Measurements from ENCODE around the gene SPART. TPM values are rescaled to one million over a fixed set of nuclear protein-coding genes. Genes with fewer than 3 reads are reported as not detected.

Gene SPART
- total RNA-seq, 1 experiment from 2014 or later = 143 TPM

- in situ Hi-C loops (cut with HindIII; ENCODE audit: low pct_unique_long_range_greater_than_20kb, low sequenced_read_pairs) = no loop called here
Observed at GRCh38 chr13:36288794-36289391, 57.3 kb downstream of the SPART start.

GRCh38 chr13:36286006-36286405 is 60.2 kb downstream of the SPART start:
- no peak for DNase-seq (ENCODE audit: low read depth, low spot score)

More at GRCh38 chr13:36288794-36289391, 57.3 kb downstream of the SPART start:
- no peak for DNase-seq (ENCODE audit: low read depth, low spot score)

GRCh38 chr13:36282821-36283432 is 63.3 kb downstream of the SPART start:
- in situ Hi-C loops (cut with HindIII; ENCODE audit: low pct_unique_long_range_greater_than_20kb, low sequenced_read_pairs) = no loop called here

More at GRCh38 chr13:36286006-36286405, 60.2 kb downstream of the SPART start:
- in situ Hi-C loops (cut with HindIII; ENCODE audit: low pct_unique_long_range_greater_than_20kb, low sequenced_read_pairs) = no loop called here

GRCh38 chr13:36275190-36276002 is 70.8 kb downstream of the SPART start:
- in situ Hi-C loops (cut with HindIII; ENCODE audit: low pct_unique_long_range_greater_than_20kb, low sequenced_read_pairs) = no loop called here
- DNase-seq (ENCODE audit: low read depth, low spot score) = peak; percentile 79

More at GRCh38 chr13:36282821-36283432, 63.3 kb downstream of the SPART start:
- peak; percentile 59 for DNase-seq (ENCODE audit: low read depth, low spot score)

DNA sequence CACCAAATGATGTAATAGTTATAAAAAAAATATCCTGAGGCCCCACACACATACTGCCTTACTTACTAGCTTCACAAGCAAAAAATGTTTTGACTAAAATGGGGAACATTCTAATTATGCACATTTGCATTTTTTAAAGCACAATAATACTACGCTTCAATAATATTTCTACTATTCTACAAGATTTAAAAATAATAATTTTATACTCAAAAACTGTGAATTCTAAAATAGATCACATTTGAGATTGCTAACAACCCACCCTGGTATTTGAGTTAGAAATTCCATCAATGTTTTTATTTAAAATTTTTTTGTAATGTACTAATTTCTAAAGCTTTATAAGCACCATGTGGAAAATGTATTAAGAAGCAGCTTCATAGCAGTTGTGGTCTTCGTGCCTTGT is 72.8 kb downstream of the SPART start:
- DNase-seq (ENCODE audit: low read depth, low spot score) = no peak
- in situ Hi-C loops (cut with HindIII; ENCODE audit: low pct_unique_long_range_greater_than_20kb, low sequenced_read_pairs) = no loop called here

GRCh38 chr13:36261976-36262375 is 84.2 kb downstream of the SPART start:
- no peak for DNase-seq (ENCODE audit: low read depth, low spot score)
- in situ Hi-C loops (cut with HindIII; ENCODE audit: low pct_unique_long_range_greater_than_20kb, low sequenced_read_pairs) = no loop called here

DNA sequence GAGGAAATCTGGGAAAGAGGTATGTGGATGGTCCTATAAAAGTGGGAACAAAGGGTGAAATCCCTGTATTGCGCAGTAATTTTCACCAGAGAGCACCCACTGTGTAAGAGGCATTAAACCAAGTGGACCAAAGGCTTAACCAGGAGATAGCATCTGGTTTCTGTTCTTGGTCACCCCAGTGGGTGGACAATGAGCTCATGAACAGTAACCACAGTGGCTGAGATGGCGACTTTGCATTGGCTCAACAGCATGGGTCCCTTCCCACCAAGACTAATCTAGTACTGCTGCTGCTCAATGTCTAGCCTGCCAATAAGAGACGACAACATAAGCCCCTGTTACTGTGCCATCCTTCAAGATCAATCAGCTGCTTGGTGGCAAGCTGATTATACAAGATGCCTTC is 85.2 kb downstream of the SPART start:
- no peak for DNase-seq (ENCODE audit: low read depth, low spot score)
- in situ Hi-C loops (cut with HindIII; ENCODE audit: low pct_unique_long_range_greater_than_20kb, low sequenced_read_pairs) = no loop called here

GRCh38 chr13:36259361-36260137 is 86.6 kb downstream of the SPART start:
- DNase-seq (ENCODE audit: low read depth, low spot score) = no peak
- in situ Hi-C loops (cut with HindIII; ENCODE audit: low pct_unique_long_range_greater_than_20kb, low sequenced_read_pairs) = no loop called here

GRCh38 chr13:36258831-36259230 is 87.4 kb downstream of the SPART start:
- no peak for DNase-seq (ENCODE audit: low read depth, low spot score)
- in situ Hi-C loops (cut with HindIII; ENCODE audit: low pct_unique_long_range_greater_than_20kb, low sequenced_read_pairs) = no loop called here

Small RNA genes lying within 50 kb of the gene (small RNA-seq; reads per million reads assigned to genes)
- 0 reads per million in 2 experiments for gene RNU6-71P

Other genes with a start within 250 kb of the SPART start
- 35.6 and 39.5 TPM in 2 replicates for gene DCLK1, start 215.0 kb downstream of the SPART start, total RNA-seq (2014; rRNA removed; shearing (Covaris generic))
- gene SOHLH2, start 131.8 kb downstream of the SPART start, total RNA-seq (2014; rRNA removed; shearing (Covaris generic)) = not detected in 2 replicates
- gene CCDC169, start 48.6 kb downstream of the SPART start, total RNA-seq (2014; rRNA removed; shearing (Covaris generic)) = 1.7 and 1.9 TPM in 2 replicates
- gene CCNA1, start 86.1 kb upstream of the SPART start, total RNA-seq (2014; rRNA removed; shearing (Covaris generic)) = 0.13 TPM in 1 of 2 replicates, not detected in the other